WI38 (cell line): ENCODE measurements around the gene ANAPC2.

Source experiments
- H3K4me3 ChIP-seq: 2 replicates; pipeline ENCODE4 v1.5.1; 2011; ENCODE audit warnings: low read depth, mild to moderate bottlenecking, control low read depth, low read length
- TF ChIP-seq, protein P1 (sequence below): IDR thresholded peaks from 2 replicates; pipeline ENCODE4 v1.5.1; 2012; ENCODE audit warnings: low read depth, mild to moderate bottlenecking, control low read depth, low read length

ANAPC2 gene

DNA sequence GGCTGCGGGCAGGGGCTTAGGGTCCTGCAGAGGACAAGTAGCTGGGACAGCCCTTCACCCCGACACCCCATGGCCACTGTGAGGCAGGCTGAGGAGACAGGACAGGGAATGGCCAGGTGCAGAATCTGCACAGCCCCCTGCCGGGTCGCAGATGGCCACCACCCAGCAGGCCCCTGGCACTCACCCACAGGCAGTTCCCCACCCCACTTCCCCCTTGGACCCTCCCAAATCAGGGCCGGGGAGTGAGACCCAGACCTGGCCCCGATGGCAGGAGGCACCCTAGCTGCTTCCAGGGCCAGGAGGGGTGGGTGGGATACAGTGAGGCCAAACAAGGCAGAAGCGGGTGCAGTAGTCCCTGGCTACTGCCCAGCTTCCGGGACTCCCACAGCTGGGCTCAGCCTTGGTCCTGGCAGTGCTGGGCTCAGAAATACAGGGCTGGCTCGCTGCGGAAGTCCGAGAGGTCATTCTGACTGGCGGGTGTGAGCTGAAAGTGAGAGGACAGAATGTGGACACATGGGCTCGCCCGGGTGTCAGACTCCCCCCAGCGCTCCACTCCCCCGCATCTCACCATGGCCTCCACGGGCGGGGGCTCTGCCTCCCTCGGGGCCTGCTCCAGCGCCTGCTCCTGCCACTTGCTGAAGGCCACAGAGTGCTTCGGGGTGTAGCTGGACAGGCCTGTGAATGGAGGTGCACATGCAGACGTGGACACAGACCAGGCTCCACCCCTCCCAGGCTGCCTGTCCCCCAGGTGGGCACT, 3.5 kb upstream of the ANAPC2 start:
- TF ChIP-seq, protein P1, sequence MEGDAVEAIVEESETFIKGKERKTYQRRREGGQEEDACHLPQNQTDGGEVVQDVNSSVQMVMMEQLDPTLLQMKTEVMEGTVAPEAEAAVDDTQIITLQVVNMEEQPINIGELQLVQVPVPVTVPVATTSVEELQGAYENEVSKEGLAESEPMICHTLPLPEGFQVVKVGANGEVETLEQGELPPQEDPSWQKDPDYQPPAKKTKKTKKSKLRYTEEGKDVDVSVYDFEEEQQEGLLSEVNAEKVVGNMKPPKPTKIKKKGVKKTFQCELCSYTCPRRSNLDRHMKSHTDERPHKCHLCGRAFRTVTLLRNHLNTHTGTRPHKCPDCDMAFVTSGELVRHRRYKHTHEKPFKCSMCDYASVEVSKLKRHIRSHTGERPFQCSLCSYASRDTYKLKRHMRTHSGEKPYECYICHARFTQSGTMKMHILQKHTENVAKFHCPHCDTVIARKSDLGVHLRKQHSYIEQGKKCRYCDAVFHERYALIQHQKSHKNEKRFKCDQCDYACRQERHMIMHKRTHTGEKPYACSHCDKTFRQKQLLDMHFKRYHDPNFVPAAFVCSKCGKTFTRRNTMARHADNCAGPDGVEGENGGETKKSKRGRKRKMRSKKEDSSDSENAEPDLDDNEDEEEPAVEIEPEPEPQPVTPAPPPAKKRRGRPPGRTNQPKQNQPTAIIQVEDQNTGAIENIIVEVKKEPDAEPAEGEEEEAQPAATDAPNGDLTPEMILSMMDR: no peak
- H3K4me3 ChIP-seq: no peak overlapping the region

DNA sequence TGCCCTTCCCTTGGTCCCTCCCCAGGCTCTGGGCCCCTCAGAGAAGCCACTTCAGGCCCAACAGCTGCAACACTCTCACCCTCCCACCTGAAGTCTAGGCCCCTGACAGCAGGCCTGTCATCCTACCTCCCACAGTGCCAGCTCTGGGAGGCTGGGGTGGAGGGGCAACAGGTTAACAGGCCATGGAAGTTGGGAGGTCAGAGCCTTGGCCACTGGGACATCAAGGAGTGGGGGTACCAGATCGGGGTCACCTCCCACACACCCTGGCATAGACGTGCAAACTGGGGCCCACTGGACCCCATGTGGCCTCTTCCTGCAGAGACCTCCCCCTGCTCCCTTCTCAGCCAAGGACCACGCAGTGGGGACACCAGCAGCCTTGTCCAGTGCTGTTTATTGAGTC, 2.9 kb upstream of the ANAPC2 start:
- no peak overlapping the region for H3K4me3 ChIP-seq
- TF ChIP-seq, protein P1: no peak

DNA sequence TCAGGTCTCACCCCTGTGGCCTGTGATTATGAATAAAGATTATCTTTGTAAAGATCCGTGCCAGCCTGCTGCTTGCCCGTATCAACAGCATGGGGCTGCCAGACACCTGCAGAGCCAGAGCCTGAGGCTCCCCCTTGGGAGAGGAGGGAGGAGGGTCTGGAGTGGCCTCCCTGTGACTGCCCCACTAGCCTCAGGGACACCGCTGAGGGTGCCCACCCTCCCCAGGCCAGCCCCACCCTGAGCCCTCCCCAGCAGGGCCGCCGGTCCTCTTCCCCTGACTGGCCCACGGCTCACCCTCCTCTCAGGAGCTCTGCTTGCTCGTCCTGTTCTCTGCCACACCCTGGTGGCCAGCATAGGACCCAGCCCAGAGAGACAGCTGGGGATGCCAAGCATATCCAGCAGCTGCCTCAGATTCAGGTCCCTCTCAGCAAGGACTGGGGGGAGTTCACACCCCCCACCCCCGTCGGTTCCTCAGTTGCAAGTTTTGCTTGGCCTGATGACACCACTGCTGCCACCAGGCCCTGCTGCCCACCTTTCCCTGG, 2.0 kb upstream of the ANAPC2 start:
- TF ChIP-seq, protein P1: no peak
- H3K4me3 ChIP-seq: no peak overlapping the region

DNA sequence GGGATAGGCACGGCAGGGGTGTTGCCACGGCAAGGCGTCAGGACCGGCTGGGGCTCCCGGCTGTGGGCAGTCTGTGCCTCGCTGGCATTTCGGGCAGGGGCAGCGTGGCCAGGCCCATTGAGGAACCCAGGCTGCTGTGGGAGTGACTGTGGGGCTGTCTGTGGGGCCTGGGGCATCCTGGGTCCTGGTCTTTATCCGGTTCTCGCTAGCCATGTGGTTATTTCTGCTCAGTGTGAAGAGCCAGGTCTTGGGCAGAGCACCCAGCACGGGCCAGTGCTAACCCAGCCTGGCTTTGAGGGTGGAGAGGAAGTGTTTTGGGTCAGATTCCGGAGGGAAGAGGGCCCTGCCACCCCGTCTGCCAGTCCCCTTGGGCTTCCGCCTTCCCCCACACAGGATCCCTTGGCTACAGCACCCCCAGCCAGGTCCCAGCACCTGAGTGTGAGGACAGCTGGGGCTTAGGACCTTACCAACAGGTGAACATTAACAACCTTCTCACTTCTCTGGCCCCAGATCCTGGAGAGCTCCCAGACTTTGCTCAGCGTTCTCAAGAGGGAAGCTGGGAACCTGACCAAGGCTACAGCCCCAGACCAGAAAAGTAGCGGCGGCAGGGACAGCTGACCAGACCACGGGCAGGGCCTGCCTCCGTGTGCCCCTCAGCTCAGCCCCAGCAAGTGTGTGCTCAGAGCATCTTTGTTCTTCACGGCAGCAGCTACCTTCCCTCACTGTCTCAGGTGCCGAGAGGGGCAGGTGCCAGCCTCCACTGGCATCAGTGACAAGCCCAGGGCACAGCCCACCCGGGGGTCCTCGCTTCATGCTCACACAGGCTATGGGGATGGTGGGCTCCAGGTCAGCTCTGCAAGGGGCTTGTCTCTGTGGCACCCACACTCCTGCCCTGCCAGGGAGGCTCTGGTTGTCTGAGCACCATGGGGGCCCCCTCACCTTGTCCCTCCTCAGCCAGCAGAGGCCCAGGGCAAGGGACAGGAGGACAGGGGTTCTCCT, 1.2 kb upstream of the ANAPC2 start:
- H3K4me3 ChIP-seq: peak overlapping the region; percentile 82
- TF ChIP-seq, protein P1: no peak

DNA sequence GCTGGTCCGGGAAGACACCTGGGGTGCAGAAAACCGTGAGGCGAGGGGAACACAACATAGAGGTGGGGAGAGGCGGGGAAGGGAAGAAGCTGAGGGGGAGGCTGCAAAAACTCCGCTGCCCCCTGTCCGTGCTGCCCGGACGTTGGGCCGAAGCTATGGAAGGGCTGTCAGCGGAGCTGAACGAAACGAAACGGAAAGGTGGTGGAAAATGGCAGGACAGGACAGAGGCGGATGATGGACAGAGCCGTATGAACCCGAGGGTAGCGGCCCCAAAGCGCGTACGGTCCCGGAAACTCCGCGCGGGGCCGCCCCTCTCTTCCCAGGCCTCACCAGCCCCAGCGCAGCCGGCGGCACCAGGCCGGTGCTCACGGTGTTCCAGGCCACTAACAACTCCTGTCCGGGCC, 272 bp downstream of the ANAPC2 start:
- H3K4me3 ChIP-seq: peak overlapping the region; percentile 82
- TF ChIP-seq, protein P1: no peak

DNA sequence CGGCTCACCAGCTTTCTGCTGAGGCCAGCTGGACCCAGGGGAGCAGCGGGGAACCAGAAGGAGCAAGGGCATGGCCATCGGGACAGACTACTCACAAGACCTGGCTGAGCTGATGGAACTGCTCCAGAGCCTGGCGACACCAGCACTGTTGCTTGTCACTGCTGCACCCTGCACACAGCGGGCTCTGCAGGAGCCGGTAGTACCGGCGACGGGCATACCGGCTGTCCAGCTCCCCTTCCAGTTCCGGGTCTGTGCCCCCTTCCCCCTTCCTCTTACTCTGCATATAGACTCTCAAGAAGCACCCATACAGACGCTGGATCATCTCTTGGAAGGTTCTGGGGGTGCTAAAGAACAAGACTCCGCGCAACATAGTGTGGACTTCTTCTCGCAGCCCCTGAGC, 974 bp downstream of the ANAPC2 start:
- TF ChIP-seq, protein P1: no peak
- H3K4me3 ChIP-seq: peak overlapping the region; percentile 82
